Stimulated activated CD4-positive, alpha-beta T cell treated with anti-CD3 and anti-CD28 coated beads, Interleukin-4, amount 100 ng/mL, for 1 hour (primary cell): ENCODE data around the gene PCDHA9.
"Not testable (repeated sequence)": the region's sequence is repeated elsewhere in the genome, so short reads cannot be mapped to it uniquely, and the experiment has no call there.

Experiments
- DNase-seq: peaks from one replicate; pipeline ENCODE4 v3.0.0-alpha.2; 2020

PCDHA9 gene

GRCh38 chr5:140835622-140836510, 12.3 kb upstream of the PCDHA9 start:
- no peak for DNase-seq

DNA sequence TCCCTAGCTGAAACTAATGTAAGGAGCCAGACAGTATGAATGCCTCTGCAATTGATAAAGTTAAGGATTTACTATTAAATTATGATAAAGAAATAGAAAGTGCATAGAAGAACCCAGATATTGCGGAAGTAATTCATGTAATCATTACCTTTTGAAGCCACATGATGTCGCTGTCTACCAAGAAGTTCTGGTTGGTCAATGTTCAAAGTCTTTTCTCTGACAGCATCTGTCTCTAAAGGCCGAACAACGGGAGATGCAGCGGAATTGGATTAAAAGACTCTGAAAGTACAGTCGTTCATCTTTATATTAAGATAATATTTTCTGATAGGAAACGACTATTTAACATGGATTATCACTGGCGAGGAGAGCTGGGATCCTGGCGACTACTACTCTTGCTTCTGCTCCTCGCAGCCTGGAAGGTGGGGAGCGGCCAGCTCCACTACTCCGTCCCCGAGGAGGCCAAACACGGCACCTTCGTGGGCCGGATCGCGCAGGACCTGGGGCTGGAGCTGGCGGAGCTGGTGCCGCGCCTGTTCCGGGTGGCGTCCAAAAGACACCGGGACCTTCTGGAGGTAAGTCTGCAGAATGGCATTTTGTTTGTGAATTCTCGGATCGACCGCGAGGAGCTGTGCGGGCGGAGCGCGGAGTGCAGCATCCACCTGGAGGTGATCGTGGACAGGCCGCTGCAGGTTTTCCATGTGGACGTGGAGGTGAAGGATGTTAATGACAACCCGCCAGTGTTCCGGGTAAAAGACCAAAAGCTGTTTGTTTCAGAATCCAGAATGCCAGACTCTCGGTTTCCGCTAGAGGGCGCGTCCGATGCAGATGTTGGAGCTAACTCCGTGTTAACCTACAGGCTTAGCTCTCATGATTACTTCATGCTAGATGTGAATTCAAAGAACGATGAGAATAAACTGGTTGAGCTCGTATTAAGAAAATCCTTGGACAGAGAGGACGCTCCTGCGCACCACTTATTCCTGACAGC, 6.9 kb upstream of the PCDHA9 start, which contains the start of gene PCDHA8:
Gene PCDHA8 (plus strand): TSS at position 210 of the 985 bp plus-strand sequence. CDS start 135 bp downstream, at position 345.
- no peak for DNase-seq

DNA sequence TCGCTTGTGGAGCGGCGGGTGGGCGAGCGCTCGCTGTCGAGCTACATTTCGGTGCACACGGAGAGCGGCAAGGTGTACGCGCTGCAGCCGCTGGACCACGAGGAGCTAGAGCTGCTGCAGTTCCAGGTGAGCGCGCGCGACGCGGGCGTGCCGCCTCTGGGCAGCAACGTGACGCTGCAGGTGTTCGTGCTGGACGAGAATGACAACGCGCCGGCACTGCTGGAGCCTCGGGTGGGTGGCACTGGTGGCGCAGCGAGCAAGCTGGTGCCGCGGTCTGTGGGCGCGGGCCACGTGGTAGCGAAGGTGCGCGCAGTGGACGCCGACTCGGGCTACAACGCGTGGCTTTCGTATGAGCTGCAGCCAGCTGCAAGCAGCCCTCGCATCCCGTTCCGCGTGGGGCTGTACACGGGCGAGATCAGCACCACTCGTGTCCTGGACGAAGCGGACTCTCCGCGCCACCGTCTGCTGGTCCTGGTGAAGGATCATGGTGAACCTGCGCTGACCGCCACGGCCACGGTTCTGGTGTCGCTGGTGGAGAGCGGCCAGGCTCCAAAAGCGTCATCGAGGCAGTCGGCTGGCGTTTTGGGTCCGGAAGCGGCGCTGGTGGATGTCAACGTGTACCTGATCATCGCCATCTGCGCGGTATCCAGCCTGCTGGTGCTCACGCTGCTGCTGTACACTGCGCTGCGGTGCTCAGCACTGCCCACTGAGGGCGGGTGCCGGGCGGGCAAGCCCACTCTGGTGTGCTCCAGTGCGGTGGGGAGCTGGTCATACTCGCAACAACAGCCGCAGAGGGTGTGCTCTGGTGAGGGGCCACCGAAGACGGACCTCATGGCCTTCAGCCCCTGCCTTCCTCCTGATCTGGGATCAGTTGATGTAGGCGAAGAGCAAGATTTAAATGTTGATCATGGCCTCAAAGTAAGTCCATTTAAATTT, 5.1 kb upstream of the PCDHA9 start:
- DNase-seq, result no peak

- not testable (repeated sequence) for DNase-seq
Observed at GRCh38 chr5:140849831-140850634, 1.9 kb downstream of the PCDHA9 start.

DNA sequence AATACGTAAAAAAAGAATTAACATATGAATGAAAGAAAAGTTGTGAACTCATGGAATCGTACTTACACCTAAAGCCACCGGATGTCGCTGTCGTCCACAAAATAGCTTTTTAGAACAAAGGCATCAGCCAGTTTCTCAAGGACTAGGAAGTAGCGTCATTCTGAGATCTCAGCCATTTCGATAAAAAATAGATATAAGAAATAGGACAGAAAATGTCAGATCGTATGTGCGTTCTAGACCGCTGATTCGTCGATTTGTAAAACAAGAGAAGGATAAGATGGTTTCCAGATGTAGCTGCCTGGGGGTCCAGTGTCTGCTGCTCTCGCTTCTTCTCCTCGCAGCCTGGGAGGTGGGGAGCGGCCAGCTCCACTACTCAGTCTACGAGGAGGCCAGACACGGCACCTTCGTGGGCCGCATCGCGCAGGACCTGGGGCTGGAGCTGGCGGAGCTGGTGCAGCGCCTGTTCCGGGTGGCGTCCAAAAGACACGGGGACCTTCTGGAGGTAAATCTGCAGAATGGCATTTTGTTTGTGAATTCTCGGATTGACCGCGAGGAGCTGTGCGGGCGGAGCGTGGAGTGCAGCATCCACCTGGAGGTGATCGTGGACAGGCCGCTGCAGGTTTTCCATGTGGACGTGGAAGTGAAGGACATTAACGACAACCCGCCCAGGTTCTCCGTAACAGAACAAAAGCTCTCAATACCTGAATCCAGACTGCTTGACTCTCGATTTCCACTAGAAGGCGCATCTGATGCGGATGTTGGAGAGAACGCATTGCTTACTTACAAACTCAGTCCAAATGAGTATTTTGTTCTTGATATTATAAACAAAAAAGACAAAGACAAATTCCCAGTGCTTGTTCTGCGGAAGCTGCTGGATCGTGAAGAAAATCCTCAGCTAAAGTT, 7.8 kb downstream of the PCDHA9 start, which contains the start of gene PCDHA10:
Gene PCDHA10 (plus strand): TSS at position 126 of the 903 bp plus-strand sequence. CDS start 152 bp downstream, at position 278.
- no peak for DNase-seq

DNA sequence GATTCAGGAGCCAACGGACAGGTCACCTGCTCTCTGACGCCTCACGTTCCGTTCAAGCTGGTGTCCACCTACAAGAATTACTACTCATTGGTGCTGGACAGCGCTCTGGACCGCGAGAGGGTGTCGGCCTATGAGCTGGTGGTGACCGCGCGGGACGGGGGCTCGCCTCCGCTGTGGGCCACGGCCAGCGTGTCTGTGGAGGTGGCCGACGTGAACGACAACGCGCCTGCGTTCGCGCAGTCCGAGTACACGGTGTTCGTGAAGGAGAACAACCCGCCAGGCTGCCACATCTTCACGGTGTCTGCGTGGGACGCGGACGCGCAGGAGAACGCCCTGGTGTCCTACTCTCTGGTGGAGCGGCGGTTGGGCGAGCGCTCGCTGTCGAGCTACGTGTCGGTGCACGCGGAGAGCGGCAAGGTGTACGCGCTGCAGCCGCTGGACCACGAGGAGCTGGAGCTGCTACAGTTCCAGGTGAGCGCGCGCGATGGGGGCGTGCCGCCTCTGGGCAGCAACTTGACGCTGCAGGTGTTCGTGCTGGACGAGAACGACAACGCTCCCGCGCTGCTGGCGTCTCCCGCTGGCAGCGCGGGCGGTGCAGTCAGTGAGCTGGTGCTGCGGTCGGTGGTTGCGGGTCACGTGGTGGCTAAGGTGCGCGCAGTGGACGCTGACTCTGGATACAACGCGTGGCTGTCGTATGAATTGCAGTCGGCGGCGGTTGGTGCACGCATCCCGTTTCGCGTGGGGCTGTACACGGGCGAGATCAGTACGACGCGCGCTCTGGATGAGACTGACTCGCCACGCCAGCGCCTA, 9.2 kb downstream of the PCDHA9 start:
- no peak for DNase-seq

- no peak for DNase-seq
Observed at GRCh38 chr5:140857987-140858240, 9.7 kb downstream of the PCDHA9 start.

DNA sequence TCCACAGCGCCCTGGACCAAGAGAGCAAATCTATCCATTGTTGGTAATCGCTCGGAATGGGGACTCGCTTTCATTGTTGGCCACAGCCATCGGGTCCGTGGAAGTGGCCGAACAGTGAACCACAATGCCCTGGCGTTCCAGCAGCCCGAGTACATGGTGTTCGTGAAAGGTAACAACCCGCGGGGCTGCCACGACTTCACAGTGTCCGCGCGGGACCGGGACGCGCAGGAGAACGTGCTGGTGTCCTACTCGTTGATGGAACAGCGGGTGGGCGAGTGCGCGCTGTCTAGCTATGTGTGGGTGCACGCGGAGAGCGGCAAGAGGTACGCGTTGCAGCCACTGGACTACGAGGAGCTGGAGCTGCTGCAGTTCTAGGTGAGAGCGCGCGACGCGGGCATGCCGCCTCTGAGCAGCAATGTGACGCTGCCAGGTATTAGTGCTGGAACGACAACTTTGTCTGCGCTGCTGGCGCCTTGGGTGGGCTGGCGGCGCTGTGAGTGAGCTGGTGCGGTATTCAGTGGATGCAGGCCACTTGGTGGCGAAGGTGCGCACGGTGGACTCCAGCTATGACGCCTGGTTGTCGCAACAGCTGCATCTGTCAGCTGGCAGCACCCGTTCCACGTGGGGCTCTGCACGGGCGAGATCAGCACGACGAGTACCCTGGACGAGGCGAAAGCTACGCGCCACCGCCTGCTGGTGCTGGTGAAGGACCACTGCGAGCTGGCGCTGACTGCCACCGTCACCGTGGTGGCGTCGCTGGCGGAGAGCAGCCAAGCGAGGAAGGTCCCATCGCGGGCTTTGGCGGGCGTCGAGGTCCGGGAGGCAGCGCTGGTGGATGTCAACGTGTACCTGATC, 14.5 kb downstream of the PCDHA9 start:
- DNase-seq, result no peak

GRCh38 chr5:140868721-140869554, 20.8 kb downstream of the PCDHA9 start, which contains the start of gene PCDHA11:
Gene PCDHA11 (plus strand): TSS chr5:140868957. CDS start chr5:140869104, 147 bp downstream.
- DNase-seq, result no peak

- no peak for DNase-seq
Observed at GRCh38 chr5:140869555-140869886, 21.3 kb downstream of the PCDHA9 start.

DNA sequence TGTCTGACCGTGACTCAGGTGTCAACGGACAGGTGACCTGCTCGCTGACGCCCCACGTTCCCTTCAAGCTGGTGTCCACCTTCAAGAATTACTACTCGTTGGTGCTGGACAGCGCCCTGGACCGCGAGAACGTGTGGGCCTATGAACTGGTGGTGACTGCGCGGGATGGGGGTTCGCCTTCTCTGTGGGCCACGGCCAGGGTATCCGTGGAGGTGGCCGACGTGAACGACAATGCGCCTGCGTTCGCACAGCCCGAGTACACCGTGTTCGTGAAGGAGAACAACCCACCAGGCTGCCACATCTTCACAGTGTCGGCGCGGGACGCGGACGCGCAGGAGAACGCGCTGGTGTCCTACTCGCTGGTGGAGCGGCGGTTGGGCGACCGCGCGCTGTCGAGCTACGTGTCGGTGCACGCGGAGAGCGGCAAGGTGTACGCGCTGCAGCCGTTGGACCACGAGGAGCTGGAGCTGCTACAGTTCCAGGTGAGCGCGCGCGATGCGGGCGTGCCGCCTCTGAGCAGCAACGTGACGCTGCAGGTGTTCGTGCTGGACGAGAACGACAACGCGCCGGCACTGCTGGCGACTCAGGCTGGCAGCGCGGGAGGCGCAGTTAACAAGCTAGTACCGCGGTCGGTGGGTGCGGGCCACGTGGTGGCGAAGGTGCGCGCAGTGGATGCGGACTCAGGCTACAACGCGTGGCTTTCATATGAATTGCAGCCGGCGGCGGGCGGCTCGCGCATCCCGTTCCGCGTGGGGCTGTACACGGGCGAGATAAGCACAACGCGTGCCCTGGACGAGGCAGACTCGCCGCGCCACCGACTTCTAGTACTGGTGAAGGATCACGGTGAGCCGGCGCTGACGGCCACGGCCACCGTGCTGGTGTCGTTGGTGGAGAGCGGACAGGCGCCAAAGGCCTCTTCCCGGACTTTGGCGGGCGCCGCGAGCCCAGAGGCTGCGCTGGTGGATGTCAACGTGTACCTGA, 22.3 kb downstream of the PCDHA9 start:
- no peak for DNase-seq

- DNase-seq, result no peak
Observed at GRCh38 chr5:140875085-140876065, 27.2 kb downstream of the PCDHA9 start, which contains the start of gene PCDHA12. Gene PCDHA12 (plus strand): TSS chr5:140875308. CDS start chr5:140875473, 165 bp downstream.

GRCh38 chr5:140876541-140877261, 28.5 kb downstream of the PCDHA9 start:
- DNase-seq, result not testable (repeated sequence)

- no peak for DNase-seq
Observed at GRCh38 chr5:140877262-140877581, 29.0 kb downstream of the PCDHA9 start.
